ENCODE measurements around the gene CNTN5. TPM values are rescaled to one million over a fixed set of nuclear protein-coding genes. Genes with fewer than 3 reads are reported as not detected.
"Not testable (repeated sequence)": the region's sequence is repeated elsewhere in the genome, so short reads cannot be mapped to it uniquely, and the experiment has no call there.

Gene CNTN5
- total RNA-seq, 4 donors from 2014 or later, result not detected

DNA sequence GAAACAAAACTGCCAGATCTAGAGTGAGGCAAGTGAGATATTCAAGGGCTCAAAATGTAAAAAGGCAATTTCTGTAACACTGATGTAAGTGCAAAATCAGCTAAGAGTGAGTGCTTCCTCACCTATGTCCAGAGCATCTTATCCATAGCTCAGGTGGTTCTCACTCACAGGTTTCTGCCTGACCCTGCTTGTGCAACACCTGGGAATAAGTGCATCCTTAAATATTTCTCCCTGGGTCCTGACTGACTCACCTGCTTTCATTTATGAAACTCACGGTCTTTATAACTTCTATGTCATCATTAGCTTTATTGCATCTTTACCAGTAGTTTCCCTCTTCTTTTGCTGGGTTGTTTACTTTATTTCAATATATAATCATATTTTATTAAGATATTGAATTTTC, 260.6 kb downstream of the CNTN5 start:
- ATAC-seq (ENCODE audit: low FRiP score) (no peak), DNase-seq (ENCODE audit: low spot score) (no peak)
- TF ChIP-seq, protein P1, sequence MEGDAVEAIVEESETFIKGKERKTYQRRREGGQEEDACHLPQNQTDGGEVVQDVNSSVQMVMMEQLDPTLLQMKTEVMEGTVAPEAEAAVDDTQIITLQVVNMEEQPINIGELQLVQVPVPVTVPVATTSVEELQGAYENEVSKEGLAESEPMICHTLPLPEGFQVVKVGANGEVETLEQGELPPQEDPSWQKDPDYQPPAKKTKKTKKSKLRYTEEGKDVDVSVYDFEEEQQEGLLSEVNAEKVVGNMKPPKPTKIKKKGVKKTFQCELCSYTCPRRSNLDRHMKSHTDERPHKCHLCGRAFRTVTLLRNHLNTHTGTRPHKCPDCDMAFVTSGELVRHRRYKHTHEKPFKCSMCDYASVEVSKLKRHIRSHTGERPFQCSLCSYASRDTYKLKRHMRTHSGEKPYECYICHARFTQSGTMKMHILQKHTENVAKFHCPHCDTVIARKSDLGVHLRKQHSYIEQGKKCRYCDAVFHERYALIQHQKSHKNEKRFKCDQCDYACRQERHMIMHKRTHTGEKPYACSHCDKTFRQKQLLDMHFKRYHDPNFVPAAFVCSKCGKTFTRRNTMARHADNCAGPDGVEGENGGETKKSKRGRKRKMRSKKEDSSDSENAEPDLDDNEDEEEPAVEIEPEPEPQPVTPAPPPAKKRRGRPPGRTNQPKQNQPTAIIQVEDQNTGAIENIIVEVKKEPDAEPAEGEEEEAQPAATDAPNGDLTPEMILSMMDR (IDR thresholded peaks at IDR 0.05), result no peak

GRCh38 chr11:99297925-99298324, 277.2 kb downstream of the CNTN5 start:
- ATAC-seq (ENCODE audit: low FRiP score), result not testable (repeated sequence)

DNA sequence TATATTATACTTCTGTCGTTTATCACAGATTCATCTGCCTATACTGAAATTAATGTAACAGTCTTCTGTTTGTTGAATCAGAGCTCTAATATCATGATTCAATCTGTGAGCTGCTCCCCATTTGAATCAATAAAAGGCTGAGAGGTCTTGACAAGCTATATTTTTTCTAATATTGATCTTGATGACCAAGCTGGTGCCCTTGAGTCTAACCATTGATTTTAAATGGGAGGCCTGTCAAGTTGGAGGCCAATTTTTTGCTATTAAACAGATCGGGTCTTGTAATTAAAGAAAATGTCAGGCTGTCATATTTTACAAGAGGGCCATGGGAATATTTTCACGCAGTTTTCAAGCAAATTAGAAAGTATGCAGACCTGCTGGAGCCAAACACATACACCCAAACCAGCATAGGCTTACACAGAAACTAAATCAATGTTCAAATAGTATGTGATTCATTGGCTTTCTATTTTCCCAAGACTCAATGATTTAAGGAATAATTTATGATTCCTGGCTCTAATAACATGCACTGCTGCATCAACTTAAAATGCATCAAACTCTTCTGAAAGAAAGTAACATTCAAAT, 286.9 kb downstream of the CNTN5 start:
- ATAC-seq (ENCODE audit: low FRiP score), result no peak
- no peak for DNase-seq (ENCODE audit: low spot score)
- TF ChIP-seq, protein P1 (IDR thresholded peaks at IDR 0.05), result no peak

More at GRCh38 chr11:99297925-99298324, 277.2 kb downstream of the CNTN5 start:
- DNase-seq (ENCODE audit: low spot score), result not testable (repeated sequence)

GRCh38 chr11:99311870-99312269, 291.1 kb downstream of the CNTN5 start:
- DNase-seq (ENCODE audit: low spot score), result no peak
- no peak for ATAC-seq (ENCODE audit: low FRiP score)
- TF ChIP-seq, protein P1 (IDR thresholded peaks at IDR 0.05), result no peak

DNA sequence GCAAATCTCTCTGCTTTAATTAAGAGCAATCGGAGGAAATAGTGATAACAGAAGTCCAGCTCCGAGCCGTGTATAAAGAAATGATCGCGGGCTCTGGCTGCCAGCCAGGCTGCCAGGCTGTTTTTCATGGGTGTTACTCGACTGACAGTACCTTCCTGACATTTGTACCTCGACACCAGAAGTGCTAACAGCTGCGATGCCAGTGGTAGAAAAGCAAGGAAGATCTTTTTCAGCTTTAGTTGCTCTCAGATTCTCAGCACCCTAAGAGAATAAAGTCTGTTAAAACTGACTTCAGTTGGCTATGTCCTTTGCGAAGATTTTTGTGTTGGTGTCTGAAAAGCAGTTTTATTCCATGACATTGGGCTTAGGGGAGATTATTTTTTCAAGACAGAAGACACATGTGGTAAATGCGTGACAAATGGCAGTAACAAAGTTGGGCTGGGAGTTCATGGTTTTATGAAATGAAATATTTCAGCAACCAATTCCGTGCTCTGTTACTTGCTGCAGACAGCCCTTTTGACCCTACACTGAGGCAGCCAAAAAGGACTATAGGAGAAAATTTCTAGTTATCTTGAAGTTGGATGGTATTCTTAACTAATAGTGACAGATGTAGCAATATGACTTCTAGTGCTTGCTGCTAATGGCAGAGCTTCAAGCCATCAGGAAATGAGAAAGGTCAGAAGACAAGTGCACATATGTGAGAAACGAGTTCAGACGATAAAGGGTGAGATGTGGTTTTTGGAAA, 296.2 kb downstream of the CNTN5 start:
- DNase-seq (ENCODE audit: low spot score), result no peak
- no peak for ATAC-seq (ENCODE audit: low FRiP score)
- TF ChIP-seq, protein P1 (IDR thresholded peaks at IDR 0.05), result no peak

GRCh38 chr11:99320769-99321290, 300.1 kb downstream of the CNTN5 start:
- TF ChIP-seq, protein P1 (IDR thresholded peaks at IDR 0.05), result no peak
- DNase-seq (ENCODE audit: low spot score), result no peak
- ATAC-seq (ENCODE audit: low FRiP score), result no peak

DNA sequence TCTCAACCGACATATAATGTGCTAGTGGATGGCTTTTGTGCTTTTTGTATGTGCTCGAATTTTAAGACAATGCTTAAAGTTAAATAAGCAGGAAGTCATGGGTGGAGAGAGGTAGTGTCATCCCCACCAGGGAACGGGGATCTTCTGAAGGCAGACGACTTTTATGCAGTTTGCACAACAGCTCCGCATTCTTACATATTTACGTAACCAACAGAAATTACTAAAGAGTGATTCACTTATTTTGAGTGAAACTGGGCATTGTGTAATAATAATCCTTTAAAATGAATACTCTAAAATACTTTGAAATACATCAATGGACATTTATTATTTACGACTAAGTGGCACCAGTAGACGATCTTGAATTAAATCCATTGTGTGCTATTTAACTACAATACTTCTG, 305.1 kb downstream of the CNTN5 start:
- TF ChIP-seq, protein P1 (IDR thresholded peaks at IDR 0.05), result no peak
- DNase-seq (ENCODE audit: low spot score) (no peak), ATAC-seq (ENCODE audit: low FRiP score) (peak; percentile 95)
